Astrocyte of the spinal cord (primary cell): Measurements from ENCODE around the gene PTPRN2.
"Not testable (repeated sequence)": the region's sequence is repeated elsewhere in the genome, so short reads cannot be mapped to it uniquely, and the experiment has no call there.

Experiments used
- DNase-seq: peaks from one replicate; pipeline ENCODE4 v3.0.0; 2011; ENCODE audit warnings: low read depth, low spot score
- H3K4me3 ChIP-seq: 2 replicates; pipeline ENCODE4 v1.5.1; 2011; ENCODE audit warnings: low read depth, mild to moderate bottlenecking, low read length, moderate library complexity
- CTCF ChIP-seq: IDR thresholded peaks from 2 replicates; pipeline ENCODE4 v1.5.1; 2012; ENCODE audit warnings: low read depth, mild to moderate bottlenecking, low read length, inconsistent platforms
- in situ Hi-C: cut with HindIII; loops from 2 replicates; pipeline ENCODE4 v1.10.0; 2017; ENCODE audit warnings: low sequenced_read_pairs

The PTPRN2 gene

GRCh38 chr7:158255558-158255957 is 332.1 kb downstream of the PTPRN2 start:
- no peak for DNase-seq
- no peak for TF ChIP-seq CTCF
- H3K4me3 ChIP-seq: no peak overlapping the region
- in situ Hi-C loops: no loop called here

- no peak for DNase-seq
- TF ChIP-seq CTCF: no peak
- H3K4me3 ChIP-seq: no peak overlapping the region
- in situ Hi-C loops: no loop called here
Measured at GRCh38 chr7:158255156-158255555, 332.5 kb downstream of the PTPRN2 start.

GRCh38 chr7:158253670-158254045 is 334.0 kb downstream of the PTPRN2 start:
- DNase-seq, H3K4me3 ChIP-seq, in situ Hi-C loops: not testable (repeated sequence)

GRCh38 chr7:158252837-158253669 is 334.6 kb downstream of the PTPRN2 start:
- in situ Hi-C loops: no loop called here
- no peak for DNase-seq
- no peak for TF ChIP-seq CTCF
- no peak overlapping the region for H3K4me3 ChIP-seq

- DNase-seq: no peak
- in situ Hi-C loops: no loop called here
- H3K4me3 ChIP-seq: no peak overlapping the region
- no peak for TF ChIP-seq CTCF
Measured at GRCh38 chr7:158252081-158252836, 335.4 kb downstream of the PTPRN2 start.

GRCh38 chr7:158251061-158251965 is 336.3 kb downstream of the PTPRN2 start:
- DNase-seq: no peak
- in situ Hi-C loops: no loop called here
- no peak for TF ChIP-seq CTCF
- H3K4me3 ChIP-seq: no peak overlapping the region
